Measurements from ENCODE around the gene CFAP97D2.

DNA sequence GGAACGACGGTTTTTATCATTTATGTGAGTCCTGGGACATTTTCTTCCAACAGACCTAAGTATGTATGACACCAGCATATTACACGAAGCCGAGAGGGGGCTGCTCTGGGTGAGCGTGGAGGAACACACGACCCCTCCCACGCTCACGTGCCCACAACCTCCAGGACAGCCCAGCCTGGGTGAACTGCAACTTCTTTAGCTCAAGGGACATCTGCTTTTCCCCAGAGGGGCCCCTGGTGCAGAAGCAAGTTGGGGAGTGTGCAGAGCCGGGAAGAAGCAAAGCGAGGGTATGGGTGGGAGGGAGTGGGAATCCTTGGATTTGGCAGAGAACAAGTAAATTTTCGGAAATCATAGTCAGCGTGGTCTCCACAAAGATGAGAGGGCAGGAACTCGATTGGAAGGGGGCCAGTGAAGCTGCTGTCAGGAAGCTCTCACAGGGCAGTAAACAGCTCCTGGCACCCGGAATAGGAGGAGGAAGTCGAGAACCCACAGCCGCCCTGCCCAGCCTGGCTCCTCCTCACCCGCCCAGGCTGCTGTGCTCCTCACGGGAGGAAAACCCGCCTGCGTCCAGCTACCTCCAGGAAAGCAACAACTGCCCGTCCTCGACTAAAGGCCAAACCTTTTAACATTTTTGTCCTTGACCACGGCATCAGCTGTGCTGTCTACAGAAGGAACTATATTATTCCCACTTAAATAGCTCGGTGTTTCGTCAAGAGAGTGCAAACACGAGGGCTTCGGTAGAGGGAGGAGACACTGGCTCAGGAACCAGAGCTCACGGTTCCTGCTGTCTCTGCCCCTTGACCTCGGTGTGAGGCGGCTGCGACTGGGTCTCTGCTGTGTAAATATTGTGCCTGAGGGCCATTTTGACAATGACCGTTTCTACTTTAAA, 17.2 kb upstream of the CFAP97D2 start:
- no peak for TF ChIP-seq POLR2A (IDR thresholded peaks at IDR 0.05; ENCODE audit: insufficient read depth in 1 of 2, low read depth in 2 of 2, low read length in 2 of 2)
- TF ChIP-seq, protein P1, sequence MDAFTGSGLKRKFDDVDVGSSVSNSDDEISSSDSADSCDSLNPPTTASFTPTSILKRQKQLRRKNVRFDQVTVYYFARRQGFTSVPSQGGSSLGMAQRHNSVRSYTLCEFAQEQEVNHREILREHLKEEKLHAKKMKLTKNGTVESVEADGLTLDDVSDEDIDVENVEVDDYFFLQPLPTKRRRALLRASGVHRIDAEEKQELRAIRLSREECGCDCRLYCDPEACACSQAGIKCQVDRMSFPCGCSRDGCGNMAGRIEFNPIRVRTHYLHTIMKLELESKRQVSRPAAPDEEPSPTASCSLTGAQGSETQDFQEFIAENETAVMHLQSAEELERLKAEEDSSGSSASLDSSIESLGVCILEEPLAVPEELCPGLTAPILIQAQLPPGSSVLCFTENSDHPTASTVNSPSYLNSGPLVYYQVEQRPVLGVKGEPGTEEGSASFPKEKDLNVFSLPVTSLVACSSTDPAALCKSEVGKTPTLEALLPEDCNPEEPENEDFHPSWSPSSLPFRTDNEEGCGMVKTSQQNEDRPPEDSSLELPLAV (CRISPR knock-in tag; conservative IDR thresholded peaks at IDR 0.05; ENCODE audit: low read depth) = no peak
- peak; percentile 79 for TF ChIP-seq NR2C2 (CRISPR knock-in tag; IDR thresholded peaks at IDR 0.05; ENCODE audit: borderline replicate concordance)
- TF ChIP-seq CREM (IDR thresholded peaks at IDR 0.05) = peak; percentile 30; the same call in 1 of the 2 replicates
- no peak for TF ChIP-seq CREM (CRISPR knock-in tag; IDR thresholded peaks at IDR 0.05)
- TF ChIP-seq, protein P2, sequence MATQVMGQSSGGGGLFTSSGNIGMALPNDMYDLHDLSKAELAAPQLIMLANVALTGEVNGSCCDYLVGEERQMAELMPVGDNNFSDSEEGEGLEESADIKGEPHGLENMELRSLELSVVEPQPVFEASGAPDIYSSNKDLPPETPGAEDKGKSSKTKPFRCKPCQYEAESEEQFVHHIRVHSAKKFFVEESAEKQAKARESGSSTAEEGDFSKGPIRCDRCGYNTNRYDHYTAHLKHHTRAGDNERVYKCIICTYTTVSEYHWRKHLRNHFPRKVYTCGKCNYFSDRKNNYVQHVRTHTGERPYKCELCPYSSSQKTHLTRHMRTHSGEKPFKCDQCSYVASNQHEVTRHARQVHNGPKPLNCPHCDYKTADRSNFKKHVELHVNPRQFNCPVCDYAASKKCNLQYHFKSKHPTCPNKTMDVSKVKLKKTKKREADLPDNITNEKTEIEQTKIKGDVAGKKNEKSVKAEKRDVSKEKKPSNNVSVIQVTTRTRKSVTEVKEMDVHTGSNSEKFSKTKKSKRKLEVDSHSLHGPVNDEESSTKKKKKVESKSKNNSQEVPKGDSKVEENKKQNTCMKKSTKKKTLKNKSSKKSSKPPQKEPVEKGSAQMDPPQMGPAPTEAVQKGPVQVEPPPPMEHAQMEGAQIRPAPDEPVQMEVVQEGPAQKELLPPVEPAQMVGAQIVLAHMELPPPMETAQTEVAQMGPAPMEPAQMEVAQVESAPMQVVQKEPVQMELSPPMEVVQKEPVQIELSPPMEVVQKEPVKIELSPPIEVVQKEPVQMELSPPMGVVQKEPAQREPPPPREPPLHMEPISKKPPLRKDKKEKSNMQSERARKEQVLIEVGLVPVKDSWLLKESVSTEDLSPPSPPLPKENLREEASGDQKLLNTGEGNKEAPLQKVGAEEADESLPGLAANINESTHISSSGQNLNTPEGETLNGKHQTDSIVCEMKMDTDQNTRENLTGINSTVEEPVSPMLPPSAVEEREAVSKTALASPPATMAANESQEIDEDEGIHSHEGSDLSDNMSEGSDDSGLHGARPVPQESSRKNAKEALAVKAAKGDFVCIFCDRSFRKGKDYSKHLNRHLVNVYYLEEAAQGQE (IDR thresholded peaks at IDR 0.05; ENCODE audit: borderline replicate concordance in 1 of 2, low read depth in 1 of 2, low read length in 2 of 2) = no peak
- TF ChIP-seq, protein P3, sequence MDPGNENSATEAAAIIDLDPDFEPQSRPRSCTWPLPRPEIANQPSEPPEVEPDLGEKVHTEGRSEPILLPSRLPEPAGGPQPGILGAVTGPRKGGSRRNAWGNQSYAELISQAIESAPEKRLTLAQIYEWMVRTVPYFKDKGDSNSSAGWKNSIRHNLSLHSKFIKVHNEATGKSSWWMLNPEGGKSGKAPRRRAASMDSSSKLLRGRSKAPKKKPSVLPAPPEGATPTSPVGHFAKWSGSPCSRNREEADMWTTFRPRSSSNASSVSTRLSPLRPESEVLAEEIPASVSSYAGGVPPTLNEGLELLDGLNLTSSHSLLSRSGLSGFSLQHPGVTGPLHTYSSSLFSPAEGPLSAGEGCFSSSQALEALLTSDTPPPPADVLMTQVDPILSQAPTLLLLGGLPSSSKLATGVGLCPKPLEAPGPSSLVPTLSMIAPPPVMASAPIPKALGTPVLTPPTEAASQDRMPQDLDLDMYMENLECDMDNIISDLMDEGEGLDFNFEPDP (CRISPR knock-in tag; conservative IDR thresholded peaks at IDR 0.05) = no peak
- TF ChIP-seq KMT2B (CRISPR knock-in tag; IDR thresholded peaks at IDR 0.05) = no peak
- no peak for TF ChIP-seq ZNF883 (CRISPR knock-in tag; IDR thresholded peaks at IDR 0.05; ENCODE audit: not compliant biosample characterization)
- TF ChIP-seq U2AF1 (optimal IDR thresholded peaks at IDR 0.05; ENCODE audit: low read depth, low read length) = no peak

All from HepG2 (cell line).